Dendritic cell treated with granulocyte-macrophage colony-stimulating factor and Interleukin-4, amounts not matched to agents 40 ng/mL and 50 ng/mL, for 4 days (primary cell): ENCODE measurements around the gene SPPL2A.

Source experiments
- H3K27ac Mint-ChIP-seq: one replicate; pipeline ENCODE4 v1.8.0; 2022; ENCODE audit warnings: mild to moderate bottlenecking, mixed read lengths
- H3K27me3 Mint-ChIP-seq: one replicate; pipeline ENCODE4 v1.8.0; 2022; ENCODE audit warnings: mild to moderate bottlenecking, mixed read lengths
- H3K36me3 Mint-ChIP-seq: one replicate; pipeline ENCODE4 v1.8.0; 2022; ENCODE audit warnings: low read depth, mixed read lengths
- H3K4me1 Mint-ChIP-seq: one replicate; pipeline ENCODE4 v1.8.0; 2022; ENCODE audit warnings: low read depth, mixed read lengths
- H3K4me3 Mint-ChIP-seq: one replicate; pipeline ENCODE4 v1.8.0; 2022; ENCODE audit warnings: mild to moderate bottlenecking, moderate library complexity, mixed read lengths
- H3K9me3 Mint-ChIP-seq: one replicate; pipeline ENCODE4 v1.8.0; 2022; ENCODE audit warnings: mixed read lengths
- intact Hi-C: fragments of 100-400 bp; cut with micrococcal nuclease; formaldehyde crosslinking; loops from one replicate; pipeline ENCODE4 v1.15.0; 2022

The SPPL2A gene

GRCh38 chr15:50750227-50750705, 15.2 kb downstream of the SPPL2A start:
- peaks cover 51% of the 10 kb centered on the region for H3K36me3 Mint-ChIP-seq
- H3K4me3 Mint-ChIP-seq = no peak overlapping the region
- intact Hi-C loops = no loop called here
- H3K27ac Mint-ChIP-seq = no peak overlapping the region
- peaks cover 7% of the 10 kb centered on the region for H3K4me1 Mint-ChIP-seq
- no peaks in the 10 kb centered on the region for H3K9me3 Mint-ChIP-seq
- H3K27me3 Mint-ChIP-seq = no peaks in the 10 kb centered on the region

GRCh38 chr15:50747523-50747922, 18.0 kb downstream of the SPPL2A start:
- H3K9me3 Mint-ChIP-seq = no peaks in the 10 kb centered on the region
- no peaks in the 10 kb centered on the region for H3K4me1 Mint-ChIP-seq
- intact Hi-C loops = no loop called here
- no peak overlapping the region for H3K27ac Mint-ChIP-seq
- no peaks in the 10 kb centered on the region for H3K27me3 Mint-ChIP-seq
- H3K4me3 Mint-ChIP-seq = no peak overlapping the region
- peaks cover 48% of the 10 kb centered on the region for H3K36me3 Mint-ChIP-seq

GRCh38 chr15:50744601-50745000, 20.9 kb downstream of the SPPL2A start:
- intact Hi-C loops = no loop called here
- Mint-ChIP-seq H3K36me3 (peaks cover 65% of the 10 kb centered on the region), H3K9me3 (no peaks in the 10 kb centered on the region)

DNA sequence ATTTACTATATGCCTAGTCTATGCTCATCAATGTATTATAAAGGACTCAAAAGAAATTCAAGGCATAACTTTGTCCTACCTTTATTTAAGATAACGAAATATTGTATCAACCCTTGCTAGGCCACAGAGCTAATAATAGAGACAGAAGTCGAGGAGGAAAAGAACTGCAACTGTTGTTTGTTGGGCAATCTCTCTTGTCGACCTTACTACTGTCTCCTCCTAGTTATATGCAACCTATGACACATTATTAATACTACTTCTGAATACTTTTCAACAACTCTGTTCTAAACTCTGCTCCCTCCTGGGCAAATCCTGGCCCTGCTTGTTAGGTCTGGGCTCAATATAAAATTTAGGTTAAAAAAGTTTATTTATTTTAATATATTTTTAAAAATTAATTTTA, 24.6 kb downstream of the SPPL2A start:
- H3K27me3 Mint-ChIP-seq = no peaks in the 10 kb centered on the region
- H3K36me3 Mint-ChIP-seq = peaks cover 68% of the 10 kb centered on the region
- no peak overlapping the region for H3K27ac Mint-ChIP-seq
- H3K4me1 Mint-ChIP-seq = no peaks in the 10 kb centered on the region
- intact Hi-C loops = no loop called here
- H3K9me3 Mint-ChIP-seq = no peaks in the 10 kb centered on the region
- no peak overlapping the region for H3K4me3 Mint-ChIP-seq

More at GRCh38 chr15:50744601-50745000, 20.9 kb downstream of the SPPL2A start:
- Mint-ChIP-seq H3K4me3 (no peak overlapping the region), H3K27ac (no peak overlapping the region), H3K4me1 (no peaks in the 10 kb centered on the region), H3K27me3 (no peaks in the 10 kb centered on the region)

DNA sequence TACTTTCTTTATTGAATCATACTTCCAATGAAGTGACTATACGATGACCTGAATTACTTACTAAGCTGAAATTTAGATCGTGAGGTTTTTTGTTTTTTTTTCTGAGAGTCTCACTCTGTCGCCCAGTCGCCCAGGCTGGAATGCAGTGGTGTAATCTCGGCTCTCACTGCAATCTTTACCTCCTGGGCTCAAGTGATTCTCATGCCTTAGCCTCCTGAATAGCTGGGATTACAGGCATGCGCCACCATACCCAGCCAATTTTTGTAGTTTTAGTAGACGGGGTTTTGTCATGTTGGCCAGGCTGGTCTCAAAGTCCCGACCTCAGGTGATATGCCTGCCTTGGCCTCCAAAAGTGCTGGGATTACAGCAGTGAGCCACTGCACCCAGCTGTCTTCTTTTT, 28.7 kb downstream of the SPPL2A start:
- no peaks in the 10 kb centered on the region for H3K27me3 Mint-ChIP-seq
- no peaks in the 10 kb centered on the region for H3K9me3 Mint-ChIP-seq
- H3K27ac Mint-ChIP-seq = no peak overlapping the region
- no peak overlapping the region for H3K4me3 Mint-ChIP-seq
- H3K4me1 Mint-ChIP-seq = no peaks in the 10 kb centered on the region
- H3K36me3 Mint-ChIP-seq = peaks cover 84% of the 10 kb centered on the region
- intact Hi-C loops = no loop called here

- peaks cover 89% of the 10 kb centered on the region for H3K36me3 Mint-ChIP-seq
- no peak overlapping the region for H3K27ac Mint-ChIP-seq
- H3K4me3 Mint-ChIP-seq = no peak overlapping the region
- H3K9me3 Mint-ChIP-seq = no peaks in the 10 kb centered on the region
- H3K27me3 Mint-ChIP-seq = no peaks in the 10 kb centered on the region
- H3K4me1 Mint-ChIP-seq = no peaks in the 10 kb centered on the region
- intact Hi-C loops = no loop called here
Observed at GRCh38 chr15:50735156-50735555, 30.4 kb downstream of the SPPL2A start.

DNA sequence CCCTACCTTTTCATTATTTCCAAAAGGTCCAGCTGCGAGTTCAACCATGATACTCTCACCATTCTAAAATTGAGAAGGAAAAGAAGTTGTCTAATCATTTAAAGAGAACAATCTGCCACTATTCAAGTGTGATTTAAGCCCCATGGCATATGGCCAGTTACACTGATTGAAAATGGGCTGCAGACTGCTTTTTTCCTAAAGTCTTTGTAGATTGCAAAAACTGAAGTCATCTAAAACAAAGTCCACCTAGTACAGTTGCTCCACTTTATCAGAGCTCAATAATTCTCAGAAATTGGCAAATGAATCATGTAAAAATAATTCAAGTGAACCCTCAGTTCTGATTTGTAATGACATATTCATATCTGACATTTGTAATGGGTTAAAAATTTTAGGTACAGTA, 39.2 kb downstream of the SPPL2A start:
- no peaks in the 10 kb centered on the region for H3K4me1 Mint-ChIP-seq
- H3K4me3 Mint-ChIP-seq = no peak overlapping the region
- no peaks in the 10 kb centered on the region for H3K9me3 Mint-ChIP-seq
- H3K36me3 Mint-ChIP-seq = peaks cover 85% of the 10 kb centered on the region
- no peaks in the 10 kb centered on the region for H3K27me3 Mint-ChIP-seq
- no peak overlapping the region for H3K27ac Mint-ChIP-seq
- intact Hi-C loops = loop anchor here (10.0 kb wide), 1 partner anchor 62 kb away; no protein-coding TSS in a partner anchor

DNA sequence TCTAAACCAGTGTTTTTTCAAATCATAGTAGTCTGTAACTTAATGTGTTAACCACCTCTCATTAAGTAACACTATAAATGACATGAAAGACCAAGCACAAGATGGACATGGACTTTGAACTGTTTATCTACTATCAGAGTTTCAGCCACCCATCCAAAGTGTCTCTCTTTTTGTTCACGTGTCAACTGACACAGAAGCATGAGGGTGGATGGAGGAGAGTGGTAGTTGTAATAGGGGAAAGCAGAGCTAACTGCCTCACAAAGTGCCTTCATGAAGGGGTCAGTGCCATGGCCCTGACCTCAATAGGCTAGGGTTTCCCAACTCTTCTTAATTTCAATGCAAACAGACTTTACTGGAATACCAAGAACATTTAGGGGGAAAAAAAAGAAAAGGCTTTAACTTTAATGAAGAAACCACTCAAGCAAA, 46.8 kb downstream of the SPPL2A start:
- Mint-ChIP-seq H3K4me3 (no peak overlapping the region), H3K36me3 (peaks cover 85% of the 10 kb centered on the region), H3K9me3 (no peaks in the 10 kb centered on the region), H3K4me1 (no peaks in the 10 kb centered on the region), H3K27ac (no peak overlapping the region), H3K27me3 (no peaks in the 10 kb centered on the region)
- intact Hi-C loops = no loop called here

- H3K27me3 Mint-ChIP-seq = no peaks in the 10 kb centered on the region
- intact Hi-C loops = no loop called here
- no peak overlapping the region for H3K4me3 Mint-ChIP-seq
Observed at GRCh38 chr15:50712018-50712417, 53.5 kb downstream of the SPPL2A start.

GRCh38 chr15:50710585-50710984, 54.9 kb downstream of the SPPL2A start:
- Mint-ChIP-seq H3K4me1 (no peaks in the 10 kb centered on the region), H3K27me3 (no peaks in the 10 kb centered on the region), H3K9me3 (no peaks in the 10 kb centered on the region), H3K36me3 (peaks cover 84% of the 10 kb centered on the region), H3K4me3 (no peak overlapping the region), H3K27ac (no peak overlapping the region)
- intact Hi-C loops = no loop called here

More at GRCh38 chr15:50712018-50712417, 53.5 kb downstream of the SPPL2A start:
- peaks cover 75% of the 10 kb centered on the region for H3K36me3 Mint-ChIP-seq
- H3K4me1 Mint-ChIP-seq = no peaks in the 10 kb centered on the region
- no peaks in the 10 kb centered on the region for H3K9me3 Mint-ChIP-seq
- H3K27ac Mint-ChIP-seq = no peak overlapping the region

DNA sequence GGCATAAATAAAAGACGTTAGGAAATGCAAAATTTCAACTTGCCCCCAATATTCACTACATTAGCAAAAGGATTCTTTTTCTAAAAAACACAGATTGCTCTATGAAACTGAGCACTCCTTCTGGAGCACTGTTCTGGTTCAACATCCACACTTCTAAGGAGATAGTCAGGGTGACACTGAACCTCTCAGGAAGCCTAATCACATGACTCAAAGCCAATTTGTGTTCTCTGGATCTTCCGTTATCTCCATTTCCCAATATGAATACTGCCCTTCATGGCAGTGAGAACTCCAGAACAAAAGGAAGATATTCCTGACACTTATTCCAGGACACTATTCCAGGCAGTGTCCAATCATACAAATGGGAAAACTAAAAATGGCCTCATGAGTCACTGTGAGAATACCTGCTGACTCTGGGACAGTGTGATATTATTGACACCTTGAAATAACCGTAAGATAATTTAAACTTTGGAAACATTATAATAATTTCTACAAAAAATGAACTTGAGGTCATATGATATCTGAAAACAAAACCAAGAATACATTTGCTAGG, 57.6 kb downstream of the SPPL2A start:
- intact Hi-C loops = no loop called here
- Mint-ChIP-seq H3K4me1 (no peaks in the 10 kb centered on the region), H3K36me3 (peaks cover 62% of the 10 kb centered on the region), H3K27ac (no peak overlapping the region), H3K4me3 (no peak overlapping the region), H3K27me3 (no peaks in the 10 kb centered on the region), H3K9me3 (no peaks in the 10 kb centered on the region)

GRCh38 chr15:50702762-50703334, 62.7 kb downstream of the SPPL2A start:
- intact Hi-C loops = no loop called here
- Mint-ChIP-seq H3K9me3 (no peaks in the 10 kb centered on the region), H3K4me3 (no peak overlapping the region), H3K4me1 (no peaks in the 10 kb centered on the region), H3K27me3 (no peaks in the 10 kb centered on the region), H3K36me3 (peaks cover 21% of the 10 kb centered on the region), H3K27ac (no peak overlapping the region)

DNA sequence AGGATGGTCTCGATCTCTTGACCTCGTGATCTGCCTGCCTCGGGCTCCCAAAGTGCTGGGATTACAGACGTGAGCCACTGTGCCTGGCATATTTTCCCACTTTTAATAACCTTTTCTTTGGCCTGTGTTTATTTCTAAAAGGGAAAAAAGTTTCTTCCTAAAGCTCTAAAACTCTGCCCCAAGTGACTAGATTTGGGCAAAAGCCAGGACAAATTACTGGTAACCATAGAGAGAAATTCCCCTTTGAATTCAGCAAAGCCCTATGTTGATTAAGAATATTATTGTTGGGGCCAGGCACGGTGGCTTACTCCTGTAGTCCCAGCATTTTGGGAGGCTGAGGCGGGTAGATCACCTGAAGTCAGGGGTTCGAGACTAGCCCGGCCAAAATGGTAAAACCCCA, 67.4 kb downstream of the SPPL2A start:
- H3K36me3 Mint-ChIP-seq = no peaks in the 10 kb centered on the region
- H3K9me3 Mint-ChIP-seq = no peaks in the 10 kb centered on the region
- H3K4me3 Mint-ChIP-seq = no peak overlapping the region
- H3K27me3 Mint-ChIP-seq = no peaks in the 10 kb centered on the region
- intact Hi-C loops = no loop called here
- H3K27ac Mint-ChIP-seq = no peak overlapping the region
- H3K4me1 Mint-ChIP-seq = no peaks in the 10 kb centered on the region

GRCh38 chr15:50697109-50697797, 68.3 kb downstream of the SPPL2A start:
- no peak overlapping the region for H3K27ac Mint-ChIP-seq

More at GRCh38 chr15:50697109-50697797, 68.3 kb downstream of the SPPL2A start:
- H3K27me3 Mint-ChIP-seq = no peaks in the 10 kb centered on the region
- intact Hi-C loops = no loop called here
- H3K36me3 Mint-ChIP-seq = no peaks in the 10 kb centered on the region
- no peaks in the 10 kb centered on the region for H3K9me3 Mint-ChIP-seq
- H3K4me1 Mint-ChIP-seq = no peaks in the 10 kb centered on the region
- no peak overlapping the region for H3K4me3 Mint-ChIP-seq
